Mucosa of descending colon (tissue), 3 donors: ENCODE measurements around the gene TMEM127. TPM values are rescaled to one million over a fixed set of nuclear protein-coding genes. Genes with fewer than 3 reads are reported as not detected.

Source experiments
- ATAC-seq: fragments of 200-7000 bp; cut with Tn5 transposase; one replicate; pipeline ENCODE4 v1.9.1; 2020; ENCODE audit warnings: mild to moderate bottlenecking, moderate library complexity
- DNase-seq, 3 donors: peaks; one replicate each; pipeline ENCODE4 v3.0.0-alpha.2; 2020
- H3K36me3 ChIP-seq: fragments of 200-600 bp; one replicate; pipeline ENCODE4 v1.8.0; 2021; ENCODE audit warnings: low read depth, mild to moderate bottlenecking
- H3K4me1 ChIP-seq: fragments of 200-600 bp; one replicate; pipeline ENCODE4 v1.8.0; 2021; ENCODE audit warnings: low read depth, mild to moderate bottlenecking
- H3K4me3 ChIP-seq: fragments of 200-600 bp; one replicate; pipeline ENCODE4 v1.8.0; 2021; ENCODE audit warnings: mild to moderate bottlenecking
- H3K9me3 ChIP-seq: fragments of 200-600 bp; one replicate; pipeline ENCODE4 v1.8.0; 2021; ENCODE audit warnings: mild to moderate bottlenecking
- intact Hi-C, 2 donors: fragments of 100-400 bp; cut with DNase I in 1 of 2; cut with micrococcal nuclease in 1 of 2; formaldehyde crosslinking; loops; one replicate each; pipeline versions ENCODE4 v1.11.0 to v1.11.1; 2022; cut with DNase I, micrococcal nuclease
- total RNA-seq, 3 donors: library from RNA; stranded (reverse); fragmentation: NEBNext Ultra II Directional in 2 of 3; extraction: Animal tissue kit (Norgen Biotek cat#: 25700) in 2 of 3; gene quantifications; one replicate each; pipeline versions ENCODE4 v1.2.1 to v1.2.4, GENCODE V29; 2021 to 2023
- TF ChIP-seq, protein P1 (sequence below): fragments of 200-600 bp; IDR thresholded peaks from one replicate; pipeline ENCODE4 v1.8.0; 2022; ENCODE audit warnings: antibody characterized with exemption, mild to moderate bottlenecking
- donor health status: DM: no; HTN: no; CAD: no; lungs with moderate emphysema.
- donor health status: DM: no; HTN: no; CAD: no.
- donor health status: DM: no; HTN: yes; CAD: no.

The TMEM127 gene
- total RNA-seq, 3 donors from 2014 or later = 82.3 to 136 (median 87.9) TPM

DNA sequence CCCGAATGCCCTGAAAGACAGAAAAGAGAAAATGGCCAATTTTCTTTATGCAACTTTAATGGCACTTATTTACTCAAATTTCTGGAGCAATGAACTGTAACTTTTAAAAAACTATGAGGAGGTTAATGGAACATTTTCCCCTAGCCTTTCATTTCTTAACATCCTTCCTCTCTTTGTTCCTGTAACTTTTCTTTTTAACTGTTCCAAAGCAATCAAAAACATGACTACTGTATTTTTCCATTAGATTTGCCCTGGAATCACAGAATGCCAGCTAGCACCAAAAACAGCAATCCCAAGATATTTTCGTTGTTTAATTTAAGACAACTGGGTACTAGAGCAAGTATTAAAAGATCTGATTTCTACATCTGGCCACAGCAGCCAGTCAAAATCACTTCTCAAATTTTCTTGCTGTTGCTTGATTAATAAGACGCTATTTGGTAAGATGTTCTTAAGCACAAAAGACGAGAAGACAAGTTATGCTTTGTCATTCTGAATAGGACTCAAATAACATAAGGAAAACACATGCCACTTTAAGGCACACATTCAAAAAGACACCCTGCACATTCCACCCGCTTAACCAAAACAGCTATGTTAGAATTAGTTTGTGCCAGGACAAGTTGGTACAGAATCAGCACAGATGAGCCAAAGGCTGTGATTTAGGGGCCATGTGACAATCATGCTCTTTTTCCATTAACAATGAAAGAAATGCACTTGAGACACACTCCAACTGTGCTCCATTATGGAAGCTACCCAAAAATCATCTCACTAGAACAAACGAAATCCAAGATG lies 60.8 kb downstream of the TMEM127 start:
- Histone ChIP-seq H3K36me3 (no peaks in the 10 kb centered on the region), H3K9me3 (no peaks in the 10 kb centered on the region), H3K4me1 (peaks cover 53% of the 10 kb centered on the region), H3K4me3 (no peak overlapping the region)
- TF ChIP-seq, protein P1, sequence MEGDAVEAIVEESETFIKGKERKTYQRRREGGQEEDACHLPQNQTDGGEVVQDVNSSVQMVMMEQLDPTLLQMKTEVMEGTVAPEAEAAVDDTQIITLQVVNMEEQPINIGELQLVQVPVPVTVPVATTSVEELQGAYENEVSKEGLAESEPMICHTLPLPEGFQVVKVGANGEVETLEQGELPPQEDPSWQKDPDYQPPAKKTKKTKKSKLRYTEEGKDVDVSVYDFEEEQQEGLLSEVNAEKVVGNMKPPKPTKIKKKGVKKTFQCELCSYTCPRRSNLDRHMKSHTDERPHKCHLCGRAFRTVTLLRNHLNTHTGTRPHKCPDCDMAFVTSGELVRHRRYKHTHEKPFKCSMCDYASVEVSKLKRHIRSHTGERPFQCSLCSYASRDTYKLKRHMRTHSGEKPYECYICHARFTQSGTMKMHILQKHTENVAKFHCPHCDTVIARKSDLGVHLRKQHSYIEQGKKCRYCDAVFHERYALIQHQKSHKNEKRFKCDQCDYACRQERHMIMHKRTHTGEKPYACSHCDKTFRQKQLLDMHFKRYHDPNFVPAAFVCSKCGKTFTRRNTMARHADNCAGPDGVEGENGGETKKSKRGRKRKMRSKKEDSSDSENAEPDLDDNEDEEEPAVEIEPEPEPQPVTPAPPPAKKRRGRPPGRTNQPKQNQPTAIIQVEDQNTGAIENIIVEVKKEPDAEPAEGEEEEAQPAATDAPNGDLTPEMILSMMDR = no peak
- ATAC-seq = no peak
- no peak for DNase-seq
- intact Hi-C loops = loop anchor here in 1 of 2 donors (10.0 kb wide), 1 partner anchor 60 kb away; the partner anchor contains the start of genes CIAO1 and TMEM127

DNA sequence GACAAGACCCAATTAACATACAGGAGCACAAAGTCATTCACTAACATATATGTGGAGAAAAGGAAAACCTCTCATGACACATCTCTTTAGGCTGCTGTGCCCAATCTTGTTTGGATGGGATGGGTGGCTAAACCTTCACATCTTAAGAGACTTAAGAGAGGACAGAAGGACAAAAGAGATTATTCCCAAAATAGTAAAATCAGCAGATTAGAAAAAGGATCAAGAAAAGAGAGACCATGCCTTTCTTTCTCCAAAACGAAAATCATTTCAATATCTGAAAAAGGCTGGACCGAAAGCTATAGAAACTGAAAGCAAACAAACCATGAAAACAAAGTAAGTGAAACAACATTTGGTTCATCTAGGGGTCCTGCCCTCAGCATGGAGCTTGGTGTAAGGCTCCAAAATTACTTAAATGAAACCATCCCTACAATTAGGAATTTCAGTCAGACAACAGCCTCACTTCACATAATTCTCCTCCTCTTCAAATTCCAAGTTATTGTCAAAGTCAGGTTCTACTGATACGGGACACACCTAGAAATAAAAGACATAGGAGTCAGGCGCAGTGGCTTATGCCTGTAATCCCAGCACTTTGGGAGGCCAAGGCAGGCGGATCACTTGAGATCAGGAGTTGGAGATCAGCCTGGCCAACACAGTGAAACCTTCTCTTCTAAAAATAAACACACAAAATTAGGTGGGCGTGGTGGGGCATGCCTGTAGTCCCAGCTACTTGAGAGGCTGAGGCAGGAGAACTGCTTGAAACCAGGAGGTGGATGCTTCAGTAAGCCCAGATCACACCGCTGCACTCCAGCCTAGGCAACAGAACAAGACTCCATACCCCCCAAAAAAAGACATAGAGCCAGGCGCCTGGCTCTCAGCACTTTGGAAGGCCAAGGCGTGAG lies 62.4 kb downstream of the TMEM127 start:
- Histone ChIP-seq H3K9me3 (no peaks in the 10 kb centered on the region), H3K36me3 (no peaks in the 10 kb centered on the region), H3K4me3 (no peak overlapping the region), H3K4me1 (peaks cover 53% of the 10 kb centered on the region)
- TF ChIP-seq, protein P1 = no peak
- no peak for DNase-seq
- intact Hi-C loops = loop anchor here in 1 of 2 donors (10.0 kb wide), 1 partner anchor 61 kb away; the partner anchor contains the start of genes CIAO1 and TMEM127
- no peak for ATAC-seq

DNA sequence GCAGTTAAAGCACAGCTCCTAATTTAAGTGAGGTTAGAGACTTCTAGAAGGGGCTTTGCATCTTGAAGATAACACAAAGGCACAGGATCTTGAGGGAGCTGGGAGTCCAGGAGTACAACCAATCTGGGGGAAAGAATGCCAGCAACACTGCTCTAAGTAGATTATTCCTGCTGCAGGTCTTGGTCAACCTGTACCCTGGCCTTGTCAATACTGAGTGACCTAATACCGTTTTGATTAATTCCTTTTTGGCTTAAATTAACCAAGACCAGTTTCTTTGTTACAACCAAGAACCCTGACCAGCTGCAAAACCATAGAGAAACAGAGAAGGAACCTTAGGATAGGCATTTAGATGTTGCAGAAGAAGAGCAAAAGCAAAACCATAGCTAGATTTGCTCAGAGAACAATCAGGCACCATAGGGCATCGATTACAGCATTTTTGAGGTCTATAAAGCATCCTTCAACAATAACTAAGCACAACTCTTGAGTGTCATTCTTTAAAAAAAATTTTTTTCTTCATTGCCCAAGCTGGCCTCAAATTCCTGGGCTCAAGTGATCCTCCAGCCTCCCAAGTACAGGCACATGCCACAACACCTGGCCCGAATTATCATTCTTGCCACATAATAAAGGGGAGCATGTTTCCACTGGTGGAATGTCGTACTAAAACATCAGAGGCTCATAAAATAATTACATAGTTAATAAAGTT lies 63.5 kb downstream of the TMEM127 start:
- TF ChIP-seq, protein P1 = no peak
- H3K4me3 ChIP-seq = no peak overlapping the region
- no peaks in the 10 kb centered on the region for H3K36me3 ChIP-seq
- no peaks in the 10 kb centered on the region for H3K9me3 ChIP-seq
- H3K4me1 ChIP-seq = peaks cover 51% of the 10 kb centered on the region
- DNase-seq (no peak), ATAC-seq (no peak)
- intact Hi-C loops = loop anchor here in 1 of 2 donors (10.0 kb wide), 1 partner anchor 62 kb away; the partner anchor contains the start of genes CIAO1 and TMEM127

DNA sequence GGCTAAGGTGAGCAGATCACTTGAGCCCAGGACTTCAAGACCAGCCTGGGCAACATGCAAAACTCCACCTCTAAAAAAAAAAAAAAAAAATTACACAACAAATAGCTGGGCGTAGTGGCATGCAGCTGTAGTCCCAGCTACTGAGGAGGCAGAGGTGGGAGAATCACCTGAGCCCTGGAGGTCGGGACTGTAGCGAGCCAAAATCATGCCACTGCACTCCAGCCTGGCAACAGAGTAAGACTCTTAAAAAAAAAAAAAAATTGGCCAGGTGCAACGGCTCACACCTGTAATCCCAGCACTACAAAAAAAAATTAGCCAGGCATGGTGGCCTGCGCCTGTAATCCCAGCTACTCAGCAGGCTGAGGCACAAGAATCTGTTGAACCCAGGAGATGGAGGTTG lies 64.5 kb downstream of the TMEM127 start:
- ATAC-seq (no peak), DNase-seq (no peak)
- H3K4me1 ChIP-seq = peaks cover 48% of the 10 kb centered on the region
- TF ChIP-seq, protein P1 = no peak
- intact Hi-C loops = loop anchor here in 1 of 2 donors (10.0 kb wide), 1 partner anchor 63 kb away; the partner anchor contains the start of genes CIAO1 and TMEM127
- no peaks in the 10 kb centered on the region for H3K9me3 ChIP-seq
- no peak overlapping the region for H3K4me3 ChIP-seq
- H3K36me3 ChIP-seq = no peaks in the 10 kb centered on the region

DNA sequence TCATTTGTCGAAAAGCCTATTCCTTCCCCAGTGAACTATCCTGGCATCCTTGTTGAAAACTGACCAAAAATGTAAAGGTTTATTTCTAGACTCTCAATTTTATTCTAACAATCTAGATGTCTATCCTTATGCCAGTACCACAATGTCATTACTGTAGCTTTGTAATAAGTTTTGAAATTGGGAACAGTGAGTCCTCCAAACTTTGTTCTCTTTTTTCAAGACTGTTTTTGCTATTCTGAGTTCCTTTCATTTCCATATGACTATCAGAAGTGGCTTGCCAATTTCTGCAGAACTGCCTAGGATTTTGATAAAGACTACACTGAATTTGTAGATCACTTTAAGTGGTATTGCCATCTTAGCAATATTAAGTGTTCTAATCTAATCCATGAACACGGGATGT lies 66.9 kb downstream of the TMEM127 start:
- no peak for ATAC-seq
- TF ChIP-seq, protein P1 = no peak

More for the DNA sequence above, 66.9 kb downstream of the TMEM127 start:
- Histone ChIP-seq H3K4me3 (no peak overlapping the region), H3K9me3 (no peaks in the 10 kb centered on the region), H3K4me1 (peaks cover 34% of the 10 kb centered on the region), H3K36me3 (no peaks in the 10 kb centered on the region)
- DNase-seq = no peak
- intact Hi-C loops = no loop called here
